H1 (cell line): ENCODE results near the gene GSG1L. TPM values are rescaled to one million over a fixed set of nuclear protein-coding genes. Genes with fewer than 3 reads are reported as not detected.

Experiments
- CTCF ChIA-PET: fragments of 300-600 bp; sonication (Branson Sonifier 250); formaldehyde crosslinking; loops from one replicate; lab custom pipeline; 2021; ENCODE audit not compliant: partially characterized antibody; lab: Charles Lee
- POLR2A ChIA-PET: fragments of 300-600 bp; sonication (Branson Sonifier 250); formaldehyde crosslinking; loops from one replicate; lab custom pipeline; 2021; ENCODE audit warnings: inconsistent platforms; ENCODE audit not compliant: partially characterized antibody; lab: Charles Lee
- DNase-seq, 2 experiments: peaks; one replicate each; pipeline versions ENCODE4 v3.0.0 to v3.0.0-alpha.2; 2010 to 2022; ENCODE audit warnings: low spot score in 2 of 2, low read depth in 1 of 2, mixed read lengths in 1 of 2
- FAIRE-seq: peaks from 2 replicates; lab custom pipeline; 2011; peaks lifted over from hg19 to GRCh38; lab: Jason Lieb, UNC
- H2AFZ ChIP-seq: 2 replicates; pipeline ENCODE4 v1.8.1; 2012; ENCODE audit warnings: low read length, inconsistent platforms
- H2AK5ac ChIP-seq: 2 replicates; pipeline ENCODE4 v1.6.1; 2013; ENCODE audit warnings: low read depth, low read length
- H2BK120ac ChIP-seq: replicated peaks from 2 replicates; pipeline ENCODE3; 2013; ENCODE audit warnings: low read depth, low read length, inconsistent platforms
- H2BK12ac ChIP-seq: 2 replicates; pipeline ENCODE4 v1.6.1; 2013; ENCODE audit warnings: low read depth, low read length
- H2BK15ac ChIP-seq: 2 replicates; pipeline ENCODE4 v1.6.1; 2013; ENCODE audit warnings: low read length
- H2BK20ac ChIP-seq: 2 replicates; pipeline ENCODE4 v1.6.1; 2013; ENCODE audit warnings: low read length
- H2BK5ac ChIP-seq: 2 replicates; pipeline ENCODE4 v1.6.1; 2013; ENCODE audit warnings: low read depth, low read length
- H3K14ac ChIP-seq: 2 replicates; pipeline ENCODE4 v1.6.1; 2013; ENCODE audit warnings: inconsistent platforms; ENCODE audit not compliant: insufficient read length
- H3K18ac ChIP-seq: 2 replicates; pipeline ENCODE4 v1.6.1; 2013; ENCODE audit warnings: low read length; ENCODE audit errors: extremely low read depth
- H3K23ac ChIP-seq: 2 replicates; pipeline ENCODE4 v1.6.1; 2013; ENCODE audit warnings: inconsistent platforms; ENCODE audit not compliant: insufficient read length
- H3K23me2 ChIP-seq: 2 replicates; pipeline ENCODE4 v1.6.1; 2013; ENCODE audit warnings: low read depth, low read length
- H3K27ac ChIP-seq: 2 replicates; pipeline ENCODE4 v1.6.1; 2011; ENCODE audit warnings: low read depth, low read length, inconsistent platforms
- H3K27me3 ChIP-seq, 4 experiments: replicated peaks in 1 of 4; 1 replicate in 1 of 4; 2 replicates in 3 of 4; pipeline versions ENCODE4 v1.6.1 to v1.8.1; 2011 to 2013; ENCODE audit warnings: low read length in 3 of 4, mild to moderate bottlenecking in 3 of 4, inconsistent platforms in 2 of 4, mixed read lengths in 2 of 4, moderate library complexity in 1 of 4; ENCODE audit not compliant: control insufficient read depth in 3 of 4, insufficient read depth in 3 of 4; ENCODE audit errors: extremely low read depth in 1 of 4
- H3K36me3 ChIP-seq, 4 experiments: 2 replicates each; pipeline versions ENCODE4 v1.6.1 to v1.8.1; 2011 to 2013; ENCODE audit warnings: mild to moderate bottlenecking in 4 of 4, low read length in 3 of 4, moderate library complexity in 2 of 4, control low read depth in 1 of 4, inconsistent platforms in 1 of 4; ENCODE audit not compliant: insufficient read depth in 4 of 4, control insufficient read depth in 2 of 4
- H3K4ac ChIP-seq: replicated peaks from 2 replicates; pipeline ENCODE3; 2013; ENCODE audit warnings: low read length, low read depth, mixed read lengths, inconsistent platforms; ENCODE audit not compliant: insufficient read length
- H3K4me1 ChIP-seq, 4 experiments: replicated peaks in 1 of 4; 1 replicate in 1 of 4; 2 replicates in 3 of 4; pipeline versions ENCODE4 v1.6.1 to v1.8.1; 2011 to 2013; ENCODE audit warnings: low read length in 3 of 4, inconsistent platforms in 2 of 4, mixed read lengths in 1 of 4; ENCODE audit not compliant: insufficient read depth in 4 of 4, control insufficient read depth in 3 of 4
- H3K4me2 ChIP-seq, 2 experiments: 2 replicates each; pipeline versions ENCODE4 v1.6.1 to v1.8.1; 2011 to 2013; ENCODE audit warnings: low read depth in 2 of 2, low read length in 2 of 2, control low read depth in 1 of 2, inconsistent platforms in 1 of 2, mild to moderate bottlenecking in 1 of 2; ENCODE audit not compliant: insufficient read depth in 1 of 2
- H3K4me3 ChIP-seq, 4 experiments: fragments of 200-600, 300-600 bp in 1 of 4; sonication (generic), shearing (Covaris generic), sonication (Bioruptor Twin) in 1 of 4; 2 replicates each; pipeline versions ENCODE4 v1.5.1 to v1.8.1; 2011 to 2016; ENCODE audit warnings: low read length in 4 of 4, low read depth in 3 of 4, control low read depth in 2 of 4, inconsistent platforms in 2 of 4, mild to moderate bottlenecking in 2 of 4, mixed read lengths in 1 of 4, moderate library complexity in 1 of 4; ENCODE audit not compliant: insufficient read depth in 2 of 4; ENCODE audit errors: extremely low read depth in 1 of 4
- H3K56ac ChIP-seq: replicated peaks from 2 replicates; pipeline ENCODE3; 2013; ENCODE audit warnings: low read depth, mild to moderate bottlenecking, mixed read lengths, low read length, inconsistent platforms; ENCODE audit not compliant: insufficient read length
- H3K79me1 ChIP-seq: 2 replicates; pipeline ENCODE4 v1.6.1; 2013; ENCODE audit warnings: low read depth, low read length, control low read depth
- H3K79me2 ChIP-seq, 2 experiments: 2 replicates each; pipeline versions ENCODE4 v1.6.1 to v1.8.1; 2012 to 2013; ENCODE audit warnings: low read length in 2 of 2, mild to moderate bottlenecking in 2 of 2, inconsistent platforms in 1 of 2; ENCODE audit not compliant: insufficient read depth in 2 of 2, control insufficient read depth in 1 of 2
- H3K9ac ChIP-seq, 4 experiments: replicated peaks in 1 of 4; 1 replicate in 1 of 4; 2 replicates in 3 of 4; pipeline versions ENCODE4 v1.6.1 to v1.8.1; 2011 to 2013; ENCODE audit warnings: low read depth in 3 of 4, low read length in 3 of 4, control low read depth in 2 of 4, mild to moderate bottlenecking in 2 of 4, moderate library complexity in 2 of 4, inconsistent platforms in 1 of 4; ENCODE audit errors: extremely low read depth in 1 of 4
- H3K9me3 ChIP-seq, 2 experiments: 2 replicates each; pipeline versions ENCODE4 v1.6.1 to v1.8.1; 2012 to 2013; ENCODE audit warnings: mild to moderate bottlenecking in 2 of 2, moderate library complexity in 2 of 2, control low read depth in 1 of 2, inconsistent platforms in 1 of 2, low read depth in 1 of 2, low read length in 1 of 2, mixed read lengths in 1 of 2; ENCODE audit not compliant: insufficient read depth in 2 of 2
- H4K20me1 ChIP-seq, 2 experiments: replicated peaks in 1 of 2; 2 replicates each; pipeline versions ENCODE3 to v1.8.1; 2011 to 2013; ENCODE audit warnings: inconsistent platforms in 2 of 2, low read length in 2 of 2, mild to moderate bottlenecking in 1 of 2; ENCODE audit not compliant: insufficient read depth in 2 of 2, control insufficient read depth in 1 of 2
- H4K5ac ChIP-seq: 2 replicates; pipeline ENCODE4 v1.6.1; 2013; ENCODE audit warnings: low read length, low read depth, mixed read lengths, inconsistent platforms; ENCODE audit not compliant: insufficient read length
- H4K8ac ChIP-seq: 2 replicates; pipeline ENCODE4 v1.8.0; 2013; ENCODE audit warnings: mild to moderate bottlenecking, moderate library complexity, low read length, inconsistent platforms; ENCODE audit not compliant: insufficient read depth; ENCODE audit errors: extremely low read depth
- H4K91ac ChIP-seq: replicated peaks from 2 replicates; pipeline ENCODE3; 2013; ENCODE audit warnings: low read length, mixed read lengths, inconsistent platforms; ENCODE audit not compliant: insufficient read length
- BACH1 ChIP-seq: IDR thresholded peaks from 2 replicates; pipeline ENCODE4 v1.6.1; 2012; ENCODE audit warnings: low read length, improper control_type of control experiment
- BCL11A ChIP-seq, 2 experiments: IDR thresholded peaks; one replicate each; pipeline ENCODE4 v1.6.1; 2011; ENCODE audit warnings: low read depth in 2 of 2, low read length in 2 of 2, mild to moderate bottlenecking in 2 of 2
- CHD1 ChIP-seq: IDR thresholded peaks from 2 replicates; pipeline ENCODE4 v1.6.1; 2012; ENCODE audit warnings: low read depth, low read length, improper control_type of control experiment
- CREB1 ChIP-seq: IDR thresholded peaks from 2 replicates; pipeline ENCODE4 v1.6.1; 2012; ENCODE audit warnings: inconsistent platforms
- EGR1 ChIP-seq: IDR thresholded peaks from 2 replicates; pipeline ENCODE4 v1.6.1; 2011; ENCODE audit warnings: low read depth, low read length, borderline replicate concordance
- EP300 ChIP-seq, 2 experiments: IDR thresholded peaks; 1 replicate in 1 of 2; 2 replicates in 1 of 2; pipeline ENCODE4 v1.6.1; 2011 to 2012; ENCODE audit warnings: low read depth in 2 of 2, low read length in 2 of 2, mild to moderate bottlenecking in 2 of 2, borderline replicate concordance in 1 of 2, inconsistent platforms in 1 of 2, moderate library complexity in 1 of 2
- EZH2 ChIP-seq: fragments of 200-600 bp; sonication (generic); IDR thresholded peaks from 2 replicates; pipeline ENCODE4 v1.7.1; 2012; ENCODE audit warnings: low read depth, mild to moderate bottlenecking, moderate library complexity, low read length, inconsistent platforms; ENCODE audit not compliant: severe bottlenecking
- FOSL1 ChIP-seq: IDR thresholded peaks from 2 replicates; pipeline ENCODE4 v1.6.1; 2011; ENCODE audit warnings: mild to moderate bottlenecking, low read depth, low read length, moderate library complexity; ENCODE audit not compliant: insufficient read depth
- JUND ChIP-seq: IDR thresholded peaks from 2 replicates; pipeline ENCODE4 v1.6.1; 2011; ENCODE audit warnings: mild to moderate bottlenecking, improper control_type of control experiment, low read length
- NANOG ChIP-seq: IDR thresholded peaks from 2 replicates; pipeline ENCODE4 v1.6.1; 2011; ENCODE audit warnings: low read length, low read depth, mild to moderate bottlenecking, inconsistent platforms; ENCODE audit not compliant: insufficient read depth, poor library complexity, severe bottlenecking
- POLR2AphosphoS5 ChIP-seq: IDR thresholded peaks from 2 replicates; pipeline ENCODE4 v1.6.1; 2011; ENCODE audit warnings: low read depth, low read length
- SP2 ChIP-seq: IDR thresholded peaks from 2 replicates; pipeline ENCODE4 v1.6.1; 2012; ENCODE audit warnings: mild to moderate bottlenecking, low read length, inconsistent platforms
- SRF ChIP-seq: IDR thresholded peaks from 2 replicates; pipeline ENCODE4 v1.6.1; 2011; ENCODE audit warnings: mild to moderate bottlenecking, low read depth, low read length, moderate library complexity
- TBP ChIP-seq: IDR thresholded peaks from 2 replicates; pipeline ENCODE4 v1.6.1; 2011; ENCODE audit warnings: low read depth, low read length, improper control_type of control experiment
- ZNF274 ChIP-seq: IDR thresholded peaks from 2 replicates; pipeline ENCODE4 v1.7.0; 2012; ENCODE audit warnings: low read length, borderline replicate concordance; ENCODE audit errors: extremely low read depth
- whole genome bisulfite sequencing, 2 experiments: shearing (Covaris generic) in 1 of 2; methylation state at CpG; one replicate each; pipeline versions ENCODE4 v1.1.6 to v1.1.7; 2013 to 2015; ENCODE audit warnings: low lambda C conversion rate in 2 of 2, mixed read lengths in 2 of 2, inconsistent platforms in 1 of 2, low coverage in 1 of 2, missing lambda C conversion rate in 1 of 2; ENCODE audit not compliant: insufficient replicate concordance in 2 of 2, insufficient coverage in 1 of 2, insufficient read length in 1 of 2; ENCODE audit errors: extremely low coverage in 1 of 2, missing lambda C conversion rate in 1 of 2; 5-methylcytosine and 5-hydroxymethylcytosine counted together
- polyA plus RNA-seq, 7 experiments: library from polyadenylated mRNA; depleted of rRNA in 3 of 7; stranded (reverse) in 5 of 7; unstranded in 2 of 7; fragments of >200 nt in 5 of 7; fragments of 200-250 nt in 2 of 7; gene quantifications; 1 replicate in 5 of 7; 2 replicates in 1 of 7; 4 replicates in 1 of 7; pipeline versions ENCODE4 v1.2.1 to v1.2.3, GENCODE V29; 2011 to 2013; ENCODE audit warnings: missing spikeins in 2 of 7, mixed read lengths in 2 of 7
- total RNA-seq: library from RNA; stranded (reverse); fragmentation: NEBNext Ultra II Directional; extraction: Animal tissue kit (Norgen Biotek cat#: 25700); gene quantifications from 2 replicates; pipeline ENCODE4 v1.2.1, GENCODE V29; 2021

GSG1L gene
- total and polyA plus RNA-seq, 2 of the 8 experiments (the other 6 are each of a cell fraction or from before 2014, with no cell fraction given) = 0.71 to 1.1 TPM

DNA sequence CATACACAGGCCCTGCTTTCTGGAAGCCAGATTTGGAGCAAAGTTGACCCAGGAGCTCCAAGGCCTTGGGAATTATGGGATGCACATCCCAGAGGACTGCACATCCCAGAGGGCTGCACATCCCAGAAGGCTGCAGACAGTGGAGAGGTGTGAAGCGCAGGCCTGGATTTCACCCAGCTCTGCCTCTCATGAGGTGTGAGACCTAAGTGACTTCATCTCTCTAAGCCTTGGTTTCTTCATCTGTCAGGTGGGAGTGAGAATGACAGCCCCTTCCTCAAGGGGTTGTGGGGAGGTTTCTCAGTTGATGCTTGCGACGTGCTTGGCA, 102.3 kb downstream of the GSG1L start:
- Histone ChIP-seq H3K14ac (no peak overlapping the region), H3K23me2 (no peaks in the 10 kb centered on the region), H3K9ac (no peak overlapping the region), H3K56ac (no peak overlapping the region), H3K4me1 (no peaks in the 10 kb centered on the region), H2BK120ac (no peak overlapping the region), H2BK5ac (0 out of 2 replicates have a peak overlapping the region, but pooled peaks have one; percentile 10), H2BK15ac (no peak overlapping the region), H2BK12ac (no peak overlapping the region), H3K4me2 (no peak overlapping the region), H3K27me3 (no peaks in the 10 kb centered on the region), H3K27ac (no peak overlapping the region), H4K8ac (no peak overlapping the region), H4K5ac (no peak overlapping the region), H3K18ac (no peak overlapping the region), H3K36me3 (no peaks in the 10 kb centered on the region)
- POLR2A ChIA-PET = interaction anchor here (0.8 to 1.0 kb wide), 2 partner anchors 8 to 16 kb away, joined by 3 to 5 read pairs; no protein-coding TSS in a partner anchor
- no peak for DNase-seq
- TF ChIP-seq SRF (no peak), ZNF274 (no peak), POLR2AphosphoS5 (no peak), SP2 (no peak), BCL11A (IDR thresholded peaks at IDR 0.05; ENCODE audit: low read depth in 2 of 2, low read length in 2 of 2) (no peak), CREB1 (no peak), EP300 (IDR thresholded peaks at IDR 0.05; ENCODE audit: borderline replicate concordance in 1 of 2, low read depth in 2 of 2, low read length in 2 of 2) (no peak), JUND (no peak), EGR1 (no peak), TBP (no peak), BACH1 (no peak), NANOG (no peak), CHD1 (no peak), FOSL1 (no peak), EZH2 (no peak)
- TF ChIP-seq, all 59 proteins: peak for 0
- FAIRE-seq = no peak
- Histone ChIP-seq H3K4ac (no peak overlapping the region), H2BK20ac (no peak overlapping the region), H3K9me3 (peaks cover 4 to 8% of the 10 kb centered on the region in 2 experiments; a peak in 3 of 4 replicates), H2AFZ (no peak overlapping the region), H3K23ac (no peak overlapping the region), H3K79me1 (no peaks in the 10 kb centered on the region; the same call in 1 of the 2 replicates), H3K4me3 (no peak overlapping the region), H2AK5ac (no peak overlapping the region), H4K20me1 (peaks cover 0 to 2% of the 10 kb centered on the region in 2 experiments), H3K79me2 (no peaks in the 10 kb centered on the region), H4K91ac (no peak overlapping the region)
- 88% methylated on average over 3 of the region's 3 CpGs; no CpG with 5 or more reads in 1 of the 2 experiments for WGBS, 2 experiments
- CTCF ChIA-PET = interaction anchor here (1.2 to 3.9 kb wide), 2 partner anchors 11 to 18 kb away, joined by 3 to 17 read pairs; no protein-coding TSS in a partner anchor
